Endothelial cell (in vitro differentiated cells): ENCODE results near the gene SLC39A13. TPM values are rescaled to one million over a fixed set of nuclear protein-coding genes. Genes with fewer than 3 reads are reported as not detected.

Experiments
- DNase-seq: peaks from one replicate; pipeline ENCODE4 v3.0.0; 2021; ENCODE audit warnings: low spot score
- H3K27ac Mint-ChIP-seq: one replicate; pipeline ENCODE4 v1.8.0; 2021; ENCODE audit warnings: mixed read lengths, inconsistent platforms; ENCODE audit not compliant: unreplicated experiment
- H3K27me3 Mint-ChIP-seq: one replicate; pipeline ENCODE4 v1.8.0; 2021; ENCODE audit warnings: mild to moderate bottlenecking, moderate library complexity, mixed read lengths, inconsistent platforms; ENCODE audit not compliant: unreplicated experiment
- H3K36me3 Mint-ChIP-seq: one replicate; pipeline ENCODE4 v1.8.0; 2021; ENCODE audit warnings: mild to moderate bottlenecking, low read depth, mixed read lengths, inconsistent platforms; ENCODE audit not compliant: unreplicated experiment
- H3K4me1 Mint-ChIP-seq: one replicate; pipeline ENCODE4 v1.8.0; 2021; ENCODE audit warnings: mild to moderate bottlenecking, mixed read lengths, inconsistent platforms; ENCODE audit not compliant: unreplicated experiment
- H3K4me3 Mint-ChIP-seq: one replicate; pipeline ENCODE4 v1.8.0; 2021; ENCODE audit warnings: mild to moderate bottlenecking, mixed read lengths, inconsistent platforms; ENCODE audit not compliant: unreplicated experiment
- H3K9me3 Mint-ChIP-seq: one replicate; pipeline ENCODE4 v1.8.0; 2021; ENCODE audit warnings: mixed read lengths, inconsistent platforms; ENCODE audit not compliant: unreplicated experiment
- total RNA-seq: library from RNA; stranded (reverse); fragmentation: NEBNext Ultra II Directional; extraction: Animal tissue kit (Norgen Biotek cat#: 25700); gene quantifications from one replicate; pipeline ENCODE4 v1.2.1, GENCODE V29; 2021; ENCODE audit not compliant: unreplicated experiment
- TF ChIP-seq, protein P1 (sequence below): fragments of 200-600 bp; sonication (generic); IDR thresholded peaks from one replicate; pipeline ENCODE4 v1.5.0; 2021; ENCODE audit warnings: antibody characterized with exemption; ENCODE audit not compliant: unreplicated experiment

The SLC39A13 gene
- total RNA-seq, 1 donor from 2014 or later: 40.9 TPM

DNA sequence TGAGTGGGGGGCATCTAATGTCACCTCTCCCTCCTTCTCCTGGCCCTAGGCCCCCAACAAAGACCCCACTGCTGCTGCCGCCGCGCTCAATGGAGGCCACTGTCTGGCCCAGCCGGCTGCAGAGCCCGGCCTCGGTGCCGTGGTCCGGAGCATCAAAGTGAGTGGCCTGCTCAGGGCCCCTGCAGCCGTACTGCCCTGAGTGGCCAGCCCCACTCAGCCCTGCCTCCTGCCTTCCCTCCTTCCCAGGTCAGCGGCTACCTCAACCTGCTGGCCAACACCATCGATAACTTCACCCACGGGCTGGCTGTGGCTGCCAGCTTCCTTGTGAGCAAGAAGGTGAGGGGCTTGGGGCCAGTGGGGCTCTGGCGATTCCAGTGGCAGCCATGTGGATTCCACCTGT, 5.0 kb downstream of the SLC39A13 start:
- H3K27ac Mint-ChIP-seq: no peak overlapping the region
- TF ChIP-seq, protein P1, sequence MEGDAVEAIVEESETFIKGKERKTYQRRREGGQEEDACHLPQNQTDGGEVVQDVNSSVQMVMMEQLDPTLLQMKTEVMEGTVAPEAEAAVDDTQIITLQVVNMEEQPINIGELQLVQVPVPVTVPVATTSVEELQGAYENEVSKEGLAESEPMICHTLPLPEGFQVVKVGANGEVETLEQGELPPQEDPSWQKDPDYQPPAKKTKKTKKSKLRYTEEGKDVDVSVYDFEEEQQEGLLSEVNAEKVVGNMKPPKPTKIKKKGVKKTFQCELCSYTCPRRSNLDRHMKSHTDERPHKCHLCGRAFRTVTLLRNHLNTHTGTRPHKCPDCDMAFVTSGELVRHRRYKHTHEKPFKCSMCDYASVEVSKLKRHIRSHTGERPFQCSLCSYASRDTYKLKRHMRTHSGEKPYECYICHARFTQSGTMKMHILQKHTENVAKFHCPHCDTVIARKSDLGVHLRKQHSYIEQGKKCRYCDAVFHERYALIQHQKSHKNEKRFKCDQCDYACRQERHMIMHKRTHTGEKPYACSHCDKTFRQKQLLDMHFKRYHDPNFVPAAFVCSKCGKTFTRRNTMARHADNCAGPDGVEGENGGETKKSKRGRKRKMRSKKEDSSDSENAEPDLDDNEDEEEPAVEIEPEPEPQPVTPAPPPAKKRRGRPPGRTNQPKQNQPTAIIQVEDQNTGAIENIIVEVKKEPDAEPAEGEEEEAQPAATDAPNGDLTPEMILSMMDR: no peak
- no peak for DNase-seq
- H3K36me3 Mint-ChIP-seq: peaks cover 11% of the 10 kb centered on the region
- H3K4me3 Mint-ChIP-seq: no peak overlapping the region
- H3K4me1 Mint-ChIP-seq: no peaks in the 10 kb centered on the region
- no peaks in the 10 kb centered on the region for H3K9me3 Mint-ChIP-seq
- H3K27me3 Mint-ChIP-seq: peaks cover 17% of the 10 kb centered on the region

GRCh38 chr11:47413908-47414684, 5.7 kb downstream of the SLC39A13 start:
- H3K27ac Mint-ChIP-seq: peak overlapping the region; percentile 61
- TF ChIP-seq, protein P1: no peak
- no peak for DNase-seq
- peak overlapping the region; percentile 79 for H3K4me3 Mint-ChIP-seq
- H3K36me3 Mint-ChIP-seq: peaks cover 12% of the 10 kb centered on the region
- H3K4me1 Mint-ChIP-seq: no peaks in the 10 kb centered on the region
- peaks cover 14% of the 10 kb centered on the region for H3K27me3 Mint-ChIP-seq
- H3K9me3 Mint-ChIP-seq: no peaks in the 10 kb centered on the region

DNA sequence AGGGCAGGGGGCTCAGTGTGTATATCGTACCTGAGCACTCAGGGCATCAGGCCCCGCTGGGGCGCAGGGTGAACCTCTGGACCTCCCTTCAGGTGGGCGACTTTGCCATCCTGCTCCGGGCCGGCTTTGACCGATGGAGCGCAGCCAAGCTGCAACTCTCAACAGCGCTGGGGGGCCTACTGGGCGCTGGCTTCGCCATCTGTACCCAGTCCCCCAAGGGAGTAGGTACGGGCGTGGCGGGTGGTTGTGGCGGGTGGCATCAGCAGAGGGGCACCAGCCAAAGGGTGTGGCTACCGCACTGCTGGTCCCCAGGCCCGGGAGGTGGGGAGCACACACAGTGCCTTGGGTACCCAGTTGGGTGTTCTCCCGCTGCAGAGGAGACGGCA, 6.3 kb downstream of the SLC39A13 start:
- no peak for DNase-seq
- TF ChIP-seq, protein P1: no peak
- Mint-ChIP-seq H3K4me1 (no peaks in the 10 kb centered on the region), H3K27ac (no peak overlapping the region), H3K9me3 (no peaks in the 10 kb centered on the region), H3K27me3 (peaks cover 12% of the 10 kb centered on the region), H3K36me3 (peaks cover 16% of the 10 kb centered on the region), H3K4me3 (no peak overlapping the region)

- Mint-ChIP-seq H3K27ac (no peak overlapping the region), H3K4me3 (no peak overlapping the region), H3K36me3 (peaks cover 21% of the 10 kb centered on the region)
Observed at GRCh38 chr11:47415091-47415854, 6.9 kb downstream of the SLC39A13 start.

More at GRCh38 chr11:47415091-47415854, 6.9 kb downstream of the SLC39A13 start:
- Mint-ChIP-seq H3K9me3 (no peaks in the 10 kb centered on the region), H3K4me1 (no peaks in the 10 kb centered on the region), H3K27me3 (peaks cover 16% of the 10 kb centered on the region)
- no peak for DNase-seq
- TF ChIP-seq, protein P1: no peak
